Measurements from ENCODE around the gene CENPT.

Gene CENPT

DNA sequence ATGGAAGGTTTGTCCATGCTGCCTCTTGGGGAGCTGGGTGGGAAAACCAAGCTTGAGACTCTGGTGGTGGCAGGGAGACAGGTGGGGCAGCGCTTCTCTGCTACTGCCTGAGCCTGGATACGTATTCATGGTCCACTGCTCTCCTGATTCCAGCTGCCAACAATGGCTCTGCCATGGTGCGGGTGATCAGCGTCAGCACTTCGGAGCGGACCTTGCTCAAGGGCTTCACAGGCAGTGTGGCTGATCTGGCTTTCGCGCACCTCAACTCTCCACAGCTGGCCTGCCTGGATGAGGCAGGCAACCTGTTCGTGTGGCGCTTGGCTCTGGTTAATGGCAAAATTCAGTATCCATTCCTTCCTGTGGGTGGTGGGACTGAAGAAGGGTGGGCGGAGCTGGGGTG, 29.6 kb upstream of the CENPT start:
- Histone ChIP-seq H3K4me1 (ENCODE audit: control insufficient read depth in 2 of 2, insufficient read depth in 2 of 2, low read length in 2 of 2) (peaks cover 18 to 22% of the 10 kb centered on the region in 2 donors), H3K9ac (ENCODE audit: low read depth in 1 of 2, low read length in 2 of 2) (no peak overlapping the region), H3K27me3 (ENCODE audit: control insufficient read depth in 2 of 2, insufficient read depth in 2 of 2, low read length in 2 of 2) (no peaks in the 10 kb centered on the region), H3K27ac (ENCODE audit: low read depth in 2 of 2, low read length in 2 of 2) (no peak overlapping the region), H3K9me3 (ENCODE audit: control insufficient read depth in 2 of 2, low read length in 2 of 2) (no peaks in the 10 kb centered on the region), H3K36me3 (ENCODE audit: control insufficient read depth in 2 of 2, insufficient read depth in 2 of 2, low read length in 2 of 2) (peaks cover 62 to 64% of the 10 kb centered on the region in 2 donors), H3K4me3 (ENCODE audit: low read length in 2 of 2) (no peak overlapping the region)

DNA sequence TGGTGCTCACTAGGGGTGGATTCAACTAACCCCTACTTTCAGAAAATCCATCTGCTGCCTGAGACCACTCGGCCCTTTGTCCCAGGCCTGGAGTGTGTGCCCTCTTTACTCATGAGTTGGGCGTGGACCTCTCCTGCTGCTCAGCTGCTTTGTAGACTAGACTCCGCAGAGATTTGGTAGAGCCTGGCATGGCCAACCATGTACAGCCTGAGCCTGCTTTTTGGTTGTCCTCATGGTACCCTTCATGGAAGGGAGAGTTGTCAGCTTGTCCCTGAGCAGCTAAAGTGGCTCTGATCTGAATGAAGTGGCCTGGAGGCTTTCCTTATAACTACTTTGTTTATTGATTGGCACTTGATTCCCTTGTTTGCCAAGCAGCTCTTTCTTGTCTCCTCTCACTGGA, 26.9 kb upstream of the CENPT start:
- Histone ChIP-seq H3K36me3 (ENCODE audit: control insufficient read depth in 2 of 2, insufficient read depth in 2 of 2, low read length in 2 of 2) (peaks cover 46 to 48% of the 10 kb centered on the region in 2 donors), H3K9ac (ENCODE audit: low read depth in 1 of 2, low read length in 2 of 2) (peak overlapping the region in 1 of 2 donors; percentile 88), H3K9me3 (ENCODE audit: control insufficient read depth in 2 of 2, low read length in 2 of 2) (no peaks in the 10 kb centered on the region), H3K4me3 (ENCODE audit: low read length in 2 of 2) (peak overlapping the region; percentile 83 to 93), H3K27me3 (ENCODE audit: control insufficient read depth in 2 of 2, insufficient read depth in 2 of 2, low read length in 2 of 2) (no peaks in the 10 kb centered on the region), H3K4me1 (ENCODE audit: control insufficient read depth in 2 of 2, insufficient read depth in 2 of 2, low read length in 2 of 2) (peaks cover 18 to 22% of the 10 kb centered on the region in 2 donors), H3K27ac (ENCODE audit: low read depth in 2 of 2, low read length in 2 of 2) (peak overlapping the region; percentile 75 to 80)

DNA sequence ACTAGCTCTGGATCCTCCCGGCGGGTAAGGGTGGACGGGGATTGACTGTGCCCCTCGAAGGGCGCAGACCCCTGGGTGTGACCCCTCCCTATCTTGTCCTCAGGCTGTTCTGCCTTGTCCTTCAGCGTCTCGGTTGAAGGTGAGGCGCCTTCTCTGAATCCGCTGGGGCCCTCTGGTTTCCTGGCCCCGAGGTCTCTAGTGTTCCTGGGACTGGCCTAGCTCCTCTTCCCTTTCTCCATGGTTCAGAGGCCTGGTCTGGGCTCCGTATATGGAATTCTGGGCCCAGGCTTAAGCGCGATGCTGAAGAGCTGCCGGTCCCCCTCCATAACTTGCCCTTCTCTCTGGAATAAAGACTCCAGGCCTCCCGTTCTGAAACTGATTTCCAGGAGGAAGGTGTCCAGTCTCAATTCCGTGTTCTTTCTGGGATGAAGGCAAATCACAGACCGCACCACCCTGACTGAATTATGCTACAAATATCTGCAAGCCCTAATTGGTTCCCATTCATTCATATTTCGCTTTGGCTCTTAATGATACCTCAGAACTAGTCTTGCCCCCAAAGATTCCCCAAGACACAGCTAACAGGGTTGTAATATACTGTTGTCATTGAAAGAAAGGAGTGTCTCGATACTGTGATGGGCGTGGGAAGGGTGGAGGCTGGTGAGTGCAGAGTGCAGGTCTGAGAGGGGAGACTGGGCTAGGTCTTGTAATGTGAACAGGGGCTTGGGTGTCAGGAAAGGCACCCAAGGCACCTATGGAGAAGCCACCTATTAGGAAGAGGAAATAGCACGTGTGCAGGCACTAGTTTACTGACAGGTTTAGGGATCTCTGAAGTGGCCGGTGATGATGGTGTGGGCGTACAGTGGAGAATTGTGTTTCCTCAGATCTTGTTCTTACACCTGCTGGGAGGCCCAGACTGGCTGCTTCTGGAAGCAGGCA, 26.2 kb upstream of the CENPT start:
- H3K36me3 ChIP-seq (ENCODE audit: control insufficient read depth in 2 of 2, insufficient read depth in 2 of 2, low read length in 2 of 2): peaks cover 42 to 44% of the 10 kb centered on the region in 2 donors
- no peaks in the 10 kb centered on the region for H3K9me3 ChIP-seq (ENCODE audit: control insufficient read depth in 2 of 2, low read length in 2 of 2)

DNA sequence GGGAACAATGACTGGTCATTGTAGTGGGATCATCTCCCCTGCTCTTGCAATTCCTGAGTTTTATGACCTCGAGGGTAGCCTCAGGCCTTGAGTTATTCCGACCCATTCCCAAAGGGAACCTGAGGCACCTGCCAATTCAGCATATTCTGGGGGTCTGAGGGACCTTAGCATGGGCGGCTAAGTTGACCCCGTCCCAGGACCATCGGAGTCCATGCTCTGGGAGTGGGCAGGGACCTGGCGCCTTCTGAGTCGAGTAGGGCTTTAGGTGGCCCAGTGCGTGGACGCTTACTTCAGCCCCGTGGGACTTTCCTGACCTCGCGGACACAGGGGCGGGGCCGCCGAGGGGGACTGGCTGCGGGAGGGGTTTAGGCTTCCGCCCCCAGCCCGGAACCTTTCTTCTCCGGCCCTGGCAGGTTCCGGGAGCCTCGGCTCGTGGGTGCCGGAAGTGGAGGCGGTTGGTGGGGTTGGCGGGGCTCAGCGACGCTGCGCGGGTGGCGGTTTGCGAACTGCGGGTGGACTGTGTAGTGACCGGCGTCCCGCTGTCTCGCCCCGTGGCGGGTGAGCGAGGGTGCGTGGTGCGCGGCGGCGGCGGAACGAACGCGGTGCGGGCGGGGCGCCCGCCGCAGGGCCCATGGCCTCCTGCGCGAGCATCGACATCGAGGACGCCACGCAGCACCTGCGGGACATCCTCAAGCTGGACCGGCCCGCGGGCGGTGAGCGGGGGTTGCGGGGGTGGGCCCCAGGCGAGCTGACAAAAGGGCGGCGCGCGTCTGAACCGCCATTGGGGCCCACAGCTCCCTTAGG, 25.3 kb upstream of the CENPT start, which contains the start of gene EDC4:
Gene EDC4, plus strand, starts transcription at position 422 of the 804 bp plus-strand sequence. Its CDS starts 210 bp downstream, at position 632.
- peaks cover 41 to 44% of the 10 kb centered on the region in 2 donors for H3K36me3 ChIP-seq (ENCODE audit: control insufficient read depth in 2 of 2, insufficient read depth in 2 of 2, low read length in 2 of 2)

More for the DNA sequence above, 26.2 kb upstream of the CENPT start:
- Histone ChIP-seq H3K27me3 (ENCODE audit: control insufficient read depth in 2 of 2, insufficient read depth in 2 of 2, low read length in 2 of 2) (no peaks in the 10 kb centered on the region), H3K4me3 (ENCODE audit: low read length in 2 of 2) (peak overlapping the region; percentile 83 to 93), H3K27ac (ENCODE audit: low read depth in 2 of 2, low read length in 2 of 2) (peak overlapping the region; percentile 75 to 80), H3K4me1 (ENCODE audit: control insufficient read depth in 2 of 2, insufficient read depth in 2 of 2, low read length in 2 of 2) (peaks cover 18 to 22% of the 10 kb centered on the region in 2 donors), H3K9ac (ENCODE audit: low read depth in 1 of 2, low read length in 2 of 2) (peak overlapping the region; percentile 87 to 88)

DNA sequence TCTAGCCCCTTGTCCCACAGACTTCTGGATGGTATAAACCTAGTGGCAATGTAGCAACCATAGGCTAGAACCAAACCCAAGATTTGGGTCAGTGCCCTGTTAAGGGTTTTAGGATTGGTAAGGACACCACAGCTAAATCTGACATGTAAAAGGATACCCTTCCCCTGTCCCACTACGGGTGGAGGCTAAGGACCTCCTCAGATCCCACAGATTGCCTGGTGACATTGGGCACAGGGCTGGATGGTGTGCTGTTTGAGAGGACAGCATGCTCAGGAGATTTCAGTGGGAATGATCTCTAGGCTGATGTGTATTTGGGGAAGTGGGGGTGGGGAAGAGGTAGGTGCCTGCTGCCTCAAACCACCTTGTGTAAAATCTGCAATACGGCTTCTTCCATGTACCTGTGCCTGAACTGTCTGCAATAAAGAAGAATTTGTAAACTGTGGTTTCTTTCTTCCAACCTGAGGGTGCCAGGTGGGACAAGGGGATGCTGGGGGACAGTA, 24.7 kb upstream of the CENPT start:
- H3K4me3 ChIP-seq (ENCODE audit: low read length in 2 of 2): peak overlapping the region; percentile 83 to 93

More for the DNA sequence above, 25.3 kb upstream of the CENPT start, which contains the start of gene EDC4:
- H3K27me3 ChIP-seq (ENCODE audit: control insufficient read depth in 2 of 2, insufficient read depth in 2 of 2, low read length in 2 of 2): no peaks in the 10 kb centered on the region
- H3K27ac ChIP-seq (ENCODE audit: low read depth in 2 of 2, low read length in 2 of 2): peak within 1 kb of the TSS; percentile 75 to 80
- peak within 1 kb of the TSS; percentile 87 to 88 for H3K9ac ChIP-seq (ENCODE audit: low read depth in 1 of 2, low read length in 2 of 2)
- H3K4me3 ChIP-seq (ENCODE audit: low read length in 2 of 2): peak within 1 kb of the TSS; percentile 83 to 93
- peaks cover 18 to 22% of the 10 kb centered on the region in 2 donors for H3K4me1 ChIP-seq (ENCODE audit: control insufficient read depth in 2 of 2, insufficient read depth in 2 of 2, low read length in 2 of 2)
- H3K9me3 ChIP-seq (ENCODE audit: control insufficient read depth in 2 of 2, low read length in 2 of 2): no peaks in the 10 kb centered on the region

DNA sequence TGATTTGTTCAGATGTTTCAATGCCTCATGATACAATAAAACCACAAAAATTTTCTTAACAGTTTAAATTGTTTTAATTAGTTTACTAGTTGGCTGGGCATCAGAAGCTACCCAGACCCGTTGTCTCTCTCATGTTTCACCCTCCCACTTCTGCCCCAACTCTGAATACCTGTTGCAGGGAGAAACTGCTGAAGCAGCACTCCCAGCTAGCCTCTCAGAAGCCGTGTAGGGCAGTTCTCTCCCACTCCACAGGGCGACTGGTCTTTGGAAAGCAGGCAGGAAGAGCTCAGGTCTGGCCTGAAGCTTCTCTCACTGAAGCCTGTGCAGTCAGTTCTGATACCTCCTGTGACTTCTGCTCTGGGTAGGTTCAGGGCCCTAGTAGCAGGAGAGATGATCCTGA, 23.8 kb upstream of the CENPT start:
- Histone ChIP-seq H3K36me3 (ENCODE audit: control insufficient read depth in 2 of 2, insufficient read depth in 2 of 2, low read length in 2 of 2) (peaks cover 31 to 36% of the 10 kb centered on the region in 2 donors), H3K27me3 (ENCODE audit: control insufficient read depth in 2 of 2, insufficient read depth in 2 of 2, low read length in 2 of 2) (no peaks in the 10 kb centered on the region), H3K4me3 (ENCODE audit: low read length in 2 of 2) (no peak overlapping the region), H3K27ac (ENCODE audit: low read depth in 2 of 2, low read length in 2 of 2) (no peak overlapping the region), H3K4me1 (ENCODE audit: control insufficient read depth in 2 of 2, insufficient read depth in 2 of 2, low read length in 2 of 2) (peaks cover 18 to 22% of the 10 kb centered on the region in 2 donors), H3K9me3 (ENCODE audit: control insufficient read depth in 2 of 2, low read length in 2 of 2) (no peaks in the 10 kb centered on the region), H3K9ac (ENCODE audit: low read depth in 1 of 2, low read length in 2 of 2) (no peak overlapping the region)

More for the DNA sequence above, 24.7 kb upstream of the CENPT start:
- Histone ChIP-seq H3K4me1 (ENCODE audit: control insufficient read depth in 2 of 2, insufficient read depth in 2 of 2, low read length in 2 of 2) (peaks cover 18 to 22% of the 10 kb centered on the region in 2 donors), H3K9me3 (ENCODE audit: control insufficient read depth in 2 of 2, low read length in 2 of 2) (no peaks in the 10 kb centered on the region), H3K9ac (ENCODE audit: low read depth in 1 of 2, low read length in 2 of 2) (peak overlapping the region; percentile 87 to 88), H3K27me3 (ENCODE audit: control insufficient read depth in 2 of 2, insufficient read depth in 2 of 2, low read length in 2 of 2) (no peaks in the 10 kb centered on the region), H3K27ac (ENCODE audit: low read depth in 2 of 2, low read length in 2 of 2) (peak overlapping the region; percentile 75 to 80), H3K36me3 (ENCODE audit: control insufficient read depth in 2 of 2, insufficient read depth in 2 of 2, low read length in 2 of 2) (peaks cover 38 to 41% of the 10 kb centered on the region in 2 donors)

DNA sequence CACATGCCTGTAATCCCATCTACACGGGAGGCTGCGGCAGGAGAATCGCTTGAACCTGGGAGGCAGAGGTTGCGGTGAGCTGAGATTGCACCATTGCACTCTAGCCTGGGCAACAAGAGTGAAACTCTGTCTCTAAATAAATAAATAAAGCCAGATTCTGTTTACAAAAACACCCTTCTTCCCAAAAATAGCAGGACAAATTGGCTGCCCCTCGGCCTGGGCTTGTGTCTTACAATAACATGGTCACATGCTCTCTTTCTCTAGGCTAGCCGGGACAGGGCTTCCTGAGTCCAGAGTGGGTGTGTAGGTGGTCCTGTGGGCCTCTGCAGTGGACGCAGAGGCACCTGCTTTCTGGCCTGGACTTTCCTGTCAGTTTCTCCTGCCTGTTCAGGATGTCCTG, 22.2 kb upstream of the CENPT start:
- Histone ChIP-seq H3K4me1 (ENCODE audit: control insufficient read depth in 2 of 2, insufficient read depth in 2 of 2, low read length in 2 of 2) (peaks cover 16 to 18% of the 10 kb centered on the region in 2 donors), H3K4me3 (ENCODE audit: low read length in 2 of 2) (no peak overlapping the region), H3K27ac (ENCODE audit: low read depth in 2 of 2, low read length in 2 of 2) (no peak overlapping the region), H3K9ac (ENCODE audit: low read depth in 1 of 2, low read length in 2 of 2) (no peak overlapping the region), H3K36me3 (ENCODE audit: control insufficient read depth in 2 of 2, insufficient read depth in 2 of 2, low read length in 2 of 2) (peaks cover 34 to 40% of the 10 kb centered on the region in 2 donors), H3K9me3 (ENCODE audit: control insufficient read depth in 2 of 2, low read length in 2 of 2) (no peaks in the 10 kb centered on the region), H3K27me3 (ENCODE audit: control insufficient read depth in 2 of 2, insufficient read depth in 2 of 2, low read length in 2 of 2) (no peaks in the 10 kb centered on the region)

DNA sequence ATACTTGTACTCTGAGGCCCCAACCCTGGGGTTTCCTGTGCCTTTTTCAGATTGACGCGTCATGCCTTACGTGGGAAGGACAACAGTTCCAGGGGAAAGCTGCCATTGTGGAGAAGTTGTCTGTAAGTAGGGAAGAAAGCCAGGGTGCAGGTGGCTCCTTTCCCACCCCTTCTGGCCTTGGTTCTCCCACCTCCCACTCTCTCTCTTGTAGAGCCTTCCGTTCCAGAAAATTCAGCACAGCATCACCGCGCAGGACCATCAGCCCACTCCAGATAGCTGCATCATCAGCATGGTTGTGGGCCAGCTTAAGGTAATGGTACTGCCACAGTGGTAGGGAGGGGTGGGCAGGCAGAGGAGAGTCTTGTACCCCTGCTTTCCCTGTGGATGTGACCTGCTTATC, 20.8 kb upstream of the CENPT start:
- H3K27ac ChIP-seq (ENCODE audit: low read depth in 2 of 2, low read length in 2 of 2): no peak overlapping the region
- peaks cover 34 to 40% of the 10 kb centered on the region in 2 donors for H3K36me3 ChIP-seq (ENCODE audit: control insufficient read depth in 2 of 2, insufficient read depth in 2 of 2, low read length in 2 of 2)

DNA sequence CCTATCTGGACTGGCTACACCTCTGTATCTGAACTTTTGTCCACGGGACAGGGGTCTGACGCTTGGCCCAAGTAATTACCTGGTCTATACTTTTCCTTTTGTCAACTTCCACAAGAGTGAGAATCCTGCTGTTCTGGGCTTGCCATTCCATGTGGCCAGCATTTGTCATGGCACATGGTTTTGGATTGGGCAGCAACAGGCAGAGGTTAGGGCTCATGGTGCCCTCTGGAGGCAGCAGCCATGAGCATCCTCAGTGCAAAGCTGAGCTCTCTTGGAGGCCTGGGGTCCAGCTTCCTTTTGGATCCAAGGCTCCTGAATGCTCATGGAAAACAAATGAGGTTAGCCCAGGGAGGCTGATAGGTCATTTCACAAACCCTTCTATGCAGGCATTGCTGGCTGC, 17.8 kb upstream of the CENPT start:
- Histone ChIP-seq H3K27ac (ENCODE audit: low read depth in 2 of 2, low read length in 2 of 2) (no peak overlapping the region), H3K27me3 (ENCODE audit: control insufficient read depth in 2 of 2, insufficient read depth in 2 of 2, low read length in 2 of 2) (no peaks in the 10 kb centered on the region), H3K9me3 (ENCODE audit: control insufficient read depth in 2 of 2, low read length in 2 of 2) (no peaks in the 10 kb centered on the region), H3K36me3 (ENCODE audit: control insufficient read depth in 2 of 2, insufficient read depth in 2 of 2, low read length in 2 of 2) (peaks cover 33 to 36% of the 10 kb centered on the region in 2 donors), H3K4me1 (ENCODE audit: control insufficient read depth in 2 of 2, insufficient read depth in 2 of 2, low read length in 2 of 2) (peaks cover 2 to 14% of the 10 kb centered on the region in 2 donors), H3K9ac (ENCODE audit: low read depth in 1 of 2, low read length in 2 of 2) (no peak overlapping the region), H3K4me3 (ENCODE audit: low read length in 2 of 2) (no peak overlapping the region)

More for the DNA sequence above, 20.8 kb upstream of the CENPT start:
- Histone ChIP-seq H3K9ac (ENCODE audit: low read depth in 1 of 2, low read length in 2 of 2) (no peak overlapping the region), H3K27me3 (ENCODE audit: control insufficient read depth in 2 of 2, insufficient read depth in 2 of 2, low read length in 2 of 2) (no peaks in the 10 kb centered on the region), H3K4me1 (ENCODE audit: control insufficient read depth in 2 of 2, insufficient read depth in 2 of 2, low read length in 2 of 2) (peaks cover 4 to 7% of the 10 kb centered on the region in 2 donors), H3K4me3 (ENCODE audit: low read length in 2 of 2) (no peak overlapping the region), H3K9me3 (ENCODE audit: control insufficient read depth in 2 of 2, low read length in 2 of 2) (no peaks in the 10 kb centered on the region)
